Trophoblast cell (in vitro differentiated cells and primary cell): ENCODE measurements around the gene ATP1A1.

Experiments
- DNase-seq, 2 donors: peaks; one replicate each; pipeline ENCODE4 v3.0.0-alpha.2; 2016
- H2AFZ ChIP-seq: 2 replicates; pipeline ENCODE4 v1.6.1; 2013; ENCODE audit warnings: low read length, moderate library complexity, mild to moderate bottlenecking; ENCODE audit not compliant: insufficient read depth, poor library complexity
- H2AK5ac ChIP-seq: 2 replicates; pipeline ENCODE4 v1.6.1; 2013; ENCODE audit warnings: mild to moderate bottlenecking, low read length
- H2BK120ac ChIP-seq: 2 replicates; pipeline ENCODE4 v1.6.1; 2013; ENCODE audit warnings: low read length, mild to moderate bottlenecking, moderate library complexity; ENCODE audit not compliant: insufficient read depth, poor library complexity
- H2BK12ac ChIP-seq: 2 replicates; pipeline ENCODE4 v1.6.1; 2013; ENCODE audit warnings: mild to moderate bottlenecking, low read length, moderate library complexity
- H2BK5ac ChIP-seq: 2 replicates; pipeline ENCODE4 v1.6.1; 2013; ENCODE audit warnings: low read length, low read depth, moderate library complexity, mild to moderate bottlenecking; ENCODE audit not compliant: poor library complexity
- H3K14ac ChIP-seq: 2 replicates; pipeline ENCODE4 v1.6.1; 2013; ENCODE audit warnings: mild to moderate bottlenecking, low read length
- H3K18ac ChIP-seq: 2 replicates; pipeline ENCODE4 v1.6.1; 2013; ENCODE audit warnings: mild to moderate bottlenecking, low read length
- H3K23ac ChIP-seq: 2 replicates; pipeline ENCODE4 v1.6.1; 2013; ENCODE audit warnings: low read length
- H3K27ac ChIP-seq: 2 replicates; pipeline ENCODE4 v1.5.1; 2013; ENCODE audit warnings: low read depth, mild to moderate bottlenecking, inconsistent platforms, low read length, moderate library complexity
- H3K27me3 ChIP-seq: 2 replicates; pipeline ENCODE4 v1.6.1; 2013; ENCODE audit warnings: inconsistent platforms, mild to moderate bottlenecking, low read length, moderate library complexity; ENCODE audit not compliant: insufficient read depth
- H3K36me3 ChIP-seq, 2 experiments: 1 replicate in 1 of 2; 2 replicates in 1 of 2; pipeline ENCODE4 v1.6.1; 2013; ENCODE audit warnings: low read length in 2 of 2, mild to moderate bottlenecking in 2 of 2, moderate library complexity in 1 of 2; ENCODE audit not compliant: insufficient read depth in 2 of 2, control insufficient read depth in 1 of 2
- H3K4ac ChIP-seq: 2 replicates; pipeline ENCODE4 v1.6.1; 2013; ENCODE audit warnings: low read depth, mild to moderate bottlenecking, low read length, moderate library complexity
- H3K4me1 ChIP-seq, 2 experiments: 1 replicate in 1 of 2; 2 replicates in 1 of 2; pipeline ENCODE4 v1.6.1; 2013; ENCODE audit warnings: low read length in 2 of 2, mild to moderate bottlenecking in 2 of 2, moderate library complexity in 1 of 2; ENCODE audit not compliant: insufficient read depth in 2 of 2, control insufficient read depth in 1 of 2
- H3K4me2 ChIP-seq: 2 replicates; pipeline ENCODE4 v1.6.1; 2013; ENCODE audit warnings: inconsistent platforms, mild to moderate bottlenecking, low read length, moderate library complexity
- H3K4me3 ChIP-seq: 2 replicates; pipeline ENCODE4 v1.5.1; 2013; ENCODE audit warnings: mild to moderate bottlenecking, low read depth, low read length, inconsistent platforms
- H3K79me1 ChIP-seq: one replicate; pipeline ENCODE4 v1.6.1; 2013; ENCODE audit warnings: low read length
- H3K79me2 ChIP-seq: 2 replicates; pipeline ENCODE4 v1.6.1; 2013; ENCODE audit warnings: low read length, mild to moderate bottlenecking; ENCODE audit not compliant: control insufficient read depth, insufficient read depth, poor library complexity
- H3K9ac ChIP-seq: 2 replicates; pipeline ENCODE4 v1.6.1; 2013; ENCODE audit warnings: mild to moderate bottlenecking, low read length
- H3K9me3 ChIP-seq: 2 replicates; pipeline ENCODE4 v1.6.1; 2013; ENCODE audit warnings: low read depth, mild to moderate bottlenecking, control low read depth, inconsistent platforms, low read length; ENCODE audit not compliant: insufficient read depth
- H4K12ac ChIP-seq: 2 replicates; pipeline ENCODE4 v1.6.1; 2013; ENCODE audit warnings: low read depth, mild to moderate bottlenecking, low read length, moderate library complexity
- H4K8ac ChIP-seq: 2 replicates; pipeline ENCODE4 v1.6.1; 2013; ENCODE audit warnings: low read depth, mild to moderate bottlenecking, low read length, moderate library complexity
- H4K91ac ChIP-seq: one replicate; pipeline ENCODE4 v1.6.1; 2013; ENCODE audit warnings: low read depth, mild to moderate bottlenecking, low read length, moderate library complexity
- WGBS: extraction: QIAGEN DNeasy Blood & Tissue Kit; methylation state at CpG from one replicate; pipeline ENCODE4 v1.1.7; 2013; ENCODE audit warnings: missing lambda C conversion rate; ENCODE audit not compliant: insufficient read length, insufficient coverage; ENCODE audit errors: extremely low coverage; 5-methylcytosine and 5-hydroxymethylcytosine counted together

Gene ATP1A1

DNA sequence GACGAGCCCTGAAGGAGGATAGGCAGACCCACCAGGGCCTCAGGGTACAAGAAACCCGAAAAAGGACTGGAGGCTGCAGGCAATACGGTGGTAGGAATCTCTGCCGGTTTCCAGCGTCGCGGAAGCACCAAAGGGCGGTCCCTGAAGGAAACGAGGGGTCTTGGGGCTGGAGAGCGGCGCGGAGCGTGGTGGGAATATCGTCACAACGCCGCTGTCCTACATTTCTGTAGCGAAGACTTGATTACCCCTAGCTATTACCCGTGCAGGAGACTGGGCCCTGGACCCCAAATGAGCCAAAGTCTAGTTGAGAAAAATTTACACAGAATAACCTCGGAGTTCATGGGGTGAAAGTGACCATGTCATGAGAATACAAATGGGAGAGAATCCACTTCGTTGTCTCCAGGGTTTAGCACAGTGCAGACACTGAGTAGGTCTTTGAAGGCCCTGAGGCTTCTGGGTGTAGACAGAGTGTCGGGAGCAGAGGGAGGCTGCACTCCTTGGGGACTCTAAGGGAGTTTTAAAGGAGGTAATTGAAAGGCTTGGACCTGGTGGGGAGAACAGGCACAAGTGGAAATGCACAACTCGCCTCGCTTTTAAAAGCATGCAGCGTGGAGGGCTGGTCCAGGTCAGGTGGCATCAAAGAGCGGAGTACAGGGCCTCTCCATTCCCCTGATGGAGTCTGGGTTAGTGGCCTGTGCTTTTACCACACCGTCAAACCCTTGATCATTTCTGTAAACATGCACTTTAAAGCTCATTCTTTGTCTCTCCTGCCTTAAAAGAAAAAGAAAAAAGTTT lies 1.5 kb downstream of the ATP1A1 start:
- WGBS = no CpG with 5 or more reads among the region's 26 CpGs
- H3K4me3 ChIP-seq = peak overlapping the region; percentile 92
- no peak overlapping the region for H2BK12ac ChIP-seq

DNA sequence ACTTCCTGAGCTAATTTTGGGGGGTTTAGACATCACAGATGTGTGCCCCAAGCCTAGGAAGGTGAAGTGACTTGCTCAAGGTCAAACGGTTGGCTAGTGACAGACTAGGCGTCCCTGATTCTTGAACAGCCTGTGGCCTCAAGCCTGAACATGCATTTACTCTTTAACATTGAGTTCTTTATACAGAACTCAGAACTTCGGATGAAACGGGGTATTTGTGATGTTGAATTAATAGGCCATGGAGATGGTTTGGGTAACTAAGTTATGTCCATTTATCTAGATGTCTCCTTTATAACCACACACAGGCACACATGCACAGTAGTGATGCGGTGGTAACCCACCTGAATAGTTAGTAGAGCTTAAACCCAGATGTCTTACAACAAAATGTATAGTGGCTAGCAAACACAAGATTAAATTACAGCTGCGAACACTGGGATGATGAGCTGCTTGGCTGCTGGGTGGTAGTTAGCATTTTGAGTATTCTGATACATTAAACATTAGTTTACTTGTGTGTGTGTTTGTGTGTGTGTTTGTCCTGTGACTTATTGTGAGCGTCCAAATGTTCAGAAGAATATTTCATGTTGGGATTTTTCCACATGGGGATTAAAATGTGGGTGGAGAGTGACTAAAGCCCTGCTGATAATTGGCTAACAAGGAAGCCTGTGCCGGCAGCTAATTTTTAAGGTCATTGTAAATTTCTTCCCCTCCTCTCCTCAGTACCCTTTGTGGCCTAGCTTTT lies 2.3 kb downstream of the ATP1A1 start:
- DNase-seq = no peak
- Histone ChIP-seq H2BK5ac (no peak overlapping the region), H3K79me1 (peaks cover 19% of the 10 kb centered on the region), H3K14ac (no peak overlapping the region), H3K9ac (no peak overlapping the region), H3K27me3 (no peaks in the 10 kb centered on the region), H2AFZ (no peak overlapping the region), H3K23ac (no peak overlapping the region), H2AK5ac (no peak overlapping the region), H4K12ac (no peak overlapping the region), H3K27ac (no peak overlapping the region), H4K91ac (no peak overlapping the region), H4K8ac (no peak overlapping the region), H3K79me2 (peaks cover 29% of the 10 kb centered on the region), H3K9me3 (no peaks in the 10 kb centered on the region), H3K36me3 (peaks cover 0 to 3% of the 10 kb centered on the region in 2 experiments), H3K4ac (peak overlapping the region; percentile 98), H2BK120ac (no peak overlapping the region), H3K4me3 (no peak overlapping the region), H2BK12ac (no peak overlapping the region), H3K4me1 (peaks cover 18 to 26% of the 10 kb centered on the region in 2 experiments), H3K4me2 (peak overlapping the region; percentile 29), H3K18ac (no peak overlapping the region)
- WGBS = no CpG with 5 or more reads among the region's 8 CpGs

More for the DNA sequence above, 1.5 kb downstream of the ATP1A1 start:
- H3K27ac ChIP-seq = peak overlapping the region; percentile 79
- H2AK5ac ChIP-seq = peak overlapping the region; percentile 49
- H3K4me2 ChIP-seq = peak overlapping the region; percentile 77
- no peaks in the 10 kb centered on the region for H3K9me3 ChIP-seq
- H4K12ac ChIP-seq = no peak overlapping the region
- peak overlapping the region; percentile 98 for H3K4ac ChIP-seq
- peak overlapping the region; percentile 80 for H2BK5ac ChIP-seq
- peaks cover 0 to 3% of the 10 kb centered on the region in 2 experiments for H3K36me3 ChIP-seq
- peak overlapping the region; percentile 45 for H2AFZ ChIP-seq
- H3K79me2 ChIP-seq = peaks cover 24% of the 10 kb centered on the region
- H2BK120ac ChIP-seq = peak overlapping the region; percentile 68
- H3K9ac ChIP-seq = peak overlapping the region; percentile 46
- no peak for DNase-seq
- peaks cover 19% of the 10 kb centered on the region for H3K79me1 ChIP-seq
- peak overlapping the region; percentile 70 for H3K18ac ChIP-seq
- peaks cover 18 to 23% of the 10 kb centered on the region in 2 experiments for H3K4me1 ChIP-seq
- H4K91ac ChIP-seq = peak overlapping the region; percentile 76
- no peak overlapping the region for H3K23ac ChIP-seq
- H4K8ac ChIP-seq = peak overlapping the region; percentile 8
- no peaks in the 10 kb centered on the region for H3K27me3 ChIP-seq
- peak overlapping the region; percentile 77 for H3K14ac ChIP-seq

DNA sequence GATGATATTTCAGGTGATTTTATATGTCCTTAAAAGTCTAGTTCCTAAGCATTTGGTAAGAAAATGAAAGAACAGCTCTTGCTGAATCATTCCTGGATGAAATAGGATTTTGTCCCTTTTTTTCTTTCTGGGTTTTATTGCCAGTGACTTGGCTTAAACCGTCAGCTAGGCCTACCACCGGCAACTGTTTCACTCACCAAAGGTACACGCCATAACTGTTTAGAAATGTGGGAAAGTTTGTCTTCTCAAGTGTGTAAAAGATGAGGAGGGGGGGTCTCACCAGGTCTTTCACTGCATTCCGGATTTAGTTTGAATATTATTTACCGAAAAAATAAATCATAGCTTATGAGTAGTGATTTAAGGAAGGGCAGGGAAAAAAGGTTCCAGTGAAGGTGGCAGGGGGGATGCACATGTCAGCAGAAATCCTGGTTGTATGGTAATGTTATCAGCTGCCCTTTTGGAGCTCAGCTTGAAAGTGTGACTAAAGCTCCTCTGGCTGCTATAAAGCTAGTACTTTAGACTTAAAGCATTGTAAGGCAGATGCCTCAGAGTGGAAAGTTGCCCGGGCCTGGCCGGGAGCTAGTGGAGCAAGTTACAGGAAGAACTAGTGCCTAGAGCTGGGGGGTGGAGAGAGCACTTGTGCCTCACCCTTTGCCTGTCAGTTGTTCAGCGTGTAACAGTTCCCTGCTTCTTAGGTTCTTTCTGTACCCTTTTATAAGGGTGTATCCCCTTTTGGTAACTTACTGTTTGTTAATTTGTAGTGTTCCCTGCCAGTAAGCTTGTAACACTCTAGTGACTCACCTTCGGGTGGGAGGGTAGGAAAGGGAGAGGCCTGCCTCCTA lies 3.1 kb downstream of the ATP1A1 start:
- Histone ChIP-seq H2AK5ac (no peak overlapping the region), H3K79me1 (peaks cover 19% of the 10 kb centered on the region), H3K36me3 (peaks cover 0 to 3% of the 10 kb centered on the region in 2 experiments), H2BK5ac (no peak overlapping the region), H3K4me1 (peaks cover 18 to 29% of the 10 kb centered on the region in 2 experiments), H3K18ac (no peak overlapping the region), H4K12ac (no peak overlapping the region), H2AFZ (no peak overlapping the region), H2BK120ac (no peak overlapping the region), H2BK12ac (no peak overlapping the region), H3K14ac (no peak overlapping the region), H3K4ac (peak overlapping the region; percentile 64), H3K9me3 (no peaks in the 10 kb centered on the region), H3K9ac (no peak overlapping the region), H3K79me2 (peaks cover 29% of the 10 kb centered on the region), H3K27me3 (no peaks in the 10 kb centered on the region), H3K27ac (peak overlapping the region; percentile 23), H3K4me3 (no peak overlapping the region), H4K8ac (no peak overlapping the region), H3K23ac (no peak overlapping the region), H3K4me2 (peak overlapping the region; percentile 18), H4K91ac (no peak overlapping the region)
- no CpG with 5 or more reads among the region's 9 CpGs for WGBS
- DNase-seq = peak; percentile 50 to 52

DNA sequence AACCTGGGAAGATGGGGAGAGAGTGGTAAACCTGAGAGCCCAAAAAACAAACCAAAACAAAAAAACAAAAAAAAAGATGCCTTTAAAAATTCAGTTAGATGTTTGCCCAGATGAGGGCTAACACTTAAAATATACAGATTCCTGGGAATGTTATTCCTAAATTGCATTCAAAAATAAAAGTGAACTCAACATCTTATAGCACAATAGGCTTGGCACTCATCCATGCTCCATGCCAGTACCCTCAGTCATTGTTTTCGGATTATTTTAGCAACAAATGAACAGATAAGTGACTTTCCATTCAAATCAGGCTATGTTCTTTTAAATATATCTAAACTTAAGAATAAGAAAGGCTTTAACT lies 3.7 kb downstream of the ATP1A1 start:
- H3K4me2 ChIP-seq = peak overlapping the region; percentile 18

More for the DNA sequence above, 3.7 kb downstream of the ATP1A1 start:
- Histone ChIP-seq H3K23ac (no peak overlapping the region), H3K36me3 (peaks cover 0 to 3% of the 10 kb centered on the region in 2 experiments), H3K14ac (no peak overlapping the region), H4K91ac (no peak overlapping the region), H3K9me3 (no peaks in the 10 kb centered on the region), H4K12ac (no peak overlapping the region), H3K79me2 (peaks cover 29% of the 10 kb centered on the region), H4K8ac (no peak overlapping the region), H2BK12ac (no peak overlapping the region), H3K18ac (no peak overlapping the region), H2AK5ac (no peak overlapping the region), H2BK120ac (no peak overlapping the region), H3K79me1 (peaks cover 19% of the 10 kb centered on the region), H3K4ac (peak overlapping the region; percentile 64), H3K27me3 (no peaks in the 10 kb centered on the region), H2AFZ (no peak overlapping the region), H2BK5ac (no peak overlapping the region), H3K9ac (no peak overlapping the region), H3K27ac (no peak overlapping the region), H3K4me3 (no peak overlapping the region), H3K4me1 (peaks cover 18 to 29% of the 10 kb centered on the region in 2 experiments)
- DNase-seq = no peak
- WGBS = no CpG with 5 or more reads among the region's 1 CpG
